Kasumi-1 (cell line): ENCODE results near the gene MSL2.
"Not testable (repeated sequence)": the region's sequence is repeated elsewhere in the genome, so short reads cannot be mapped to it uniquely, and the experiment has no call there.

Source experiments
- DNase-seq, 2 experiments: peaks; one replicate each; lab custom pipeline; 2025; lab: John Stamatoyannopoulos, UW

Gene MSL2

DNA sequence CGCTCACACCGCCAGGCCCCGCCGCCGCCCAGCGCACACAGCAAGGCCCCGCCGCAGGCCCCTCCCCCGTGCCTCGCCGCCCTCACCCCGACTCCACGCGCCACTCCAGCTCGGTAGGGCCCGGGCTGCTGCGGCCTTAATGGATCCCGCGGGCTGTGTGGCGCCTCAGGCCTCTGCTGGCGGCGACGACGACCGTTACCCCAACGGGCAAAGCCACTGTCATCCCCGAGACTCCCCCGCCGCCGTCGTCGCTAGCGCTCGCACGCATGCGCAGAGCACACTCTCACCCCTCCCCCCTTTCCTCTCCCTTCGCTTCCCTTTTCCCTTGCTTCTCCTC lies at the start of gene MSL2:
MSL2 (minus strand) TSS at position 272 of the 337 bp plus-strand sequence. CDS start 1,222 bp downstream, outside the sequence.
- DNase-seq = no peak

DNA sequence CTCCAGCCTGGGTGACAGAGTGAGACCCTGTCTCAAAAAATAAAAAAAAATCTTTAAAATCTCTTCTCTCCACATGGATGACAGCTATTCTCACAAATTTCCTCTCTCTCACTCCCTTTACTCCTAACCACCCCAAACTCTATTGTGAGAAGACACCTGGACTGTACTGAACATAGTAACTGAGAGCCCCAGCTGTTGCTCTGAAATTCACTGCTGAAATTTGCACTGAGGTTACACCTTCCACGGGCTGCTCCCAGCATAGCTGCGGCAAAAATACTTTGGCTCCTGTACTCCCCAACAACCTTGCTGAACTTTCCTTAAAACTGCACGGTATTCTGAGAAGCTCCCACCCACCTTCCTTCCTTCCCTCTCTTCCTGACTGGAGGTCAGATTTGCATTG lies 49.6 kb upstream of the MSL2 start:
- no peak for DNase-seq

- DNase-seq = no peak
Measured at GRCh38 chr3:136239094-136239493, 43.0 kb upstream of the MSL2 start.

DNA sequence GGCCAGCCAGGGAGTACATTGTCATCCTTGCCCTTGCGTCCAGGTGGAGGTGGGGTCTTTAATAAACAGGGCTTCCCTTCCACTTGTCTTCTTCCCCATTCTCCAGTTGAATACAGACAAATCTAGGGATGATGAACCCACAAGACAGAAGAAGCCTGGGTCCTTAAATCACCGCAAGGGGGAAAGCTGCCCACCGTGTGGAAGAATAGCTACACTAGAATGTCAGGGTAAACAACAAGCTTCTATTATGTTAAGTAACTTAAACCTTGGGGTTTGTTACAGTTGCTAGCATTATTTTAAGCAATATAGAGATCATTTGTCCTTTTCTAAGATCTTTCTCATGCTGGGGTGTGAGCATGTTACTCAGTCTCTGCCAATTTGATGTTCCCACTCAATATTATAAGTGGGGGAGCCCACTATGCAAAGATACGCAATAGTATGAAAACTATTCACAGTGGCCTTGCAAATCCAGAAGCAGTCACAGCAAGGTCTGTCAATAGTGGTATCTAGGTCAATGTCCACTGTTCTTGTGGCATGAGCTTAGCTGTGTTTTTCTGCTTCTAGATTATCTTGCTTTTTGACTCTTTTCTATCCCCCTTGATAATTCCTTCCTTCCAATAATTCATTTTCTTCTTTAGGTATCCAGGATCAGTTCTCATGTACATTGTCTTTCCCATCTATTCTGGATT lies 42.0 kb upstream of the MSL2 start:
- no peak for DNase-seq

GRCh38 chr3:136237103-136237502 lies 41.0 kb upstream of the MSL2 start:
- DNase-seq = no peak

- no peak for DNase-seq
Measured at GRCh38 chr3:136236109-136236508, 40.0 kb upstream of the MSL2 start.

GRCh38 chr3:136235545-136235944 lies 39.4 kb upstream of the MSL2 start:
- DNase-seq = no peak

DNA sequence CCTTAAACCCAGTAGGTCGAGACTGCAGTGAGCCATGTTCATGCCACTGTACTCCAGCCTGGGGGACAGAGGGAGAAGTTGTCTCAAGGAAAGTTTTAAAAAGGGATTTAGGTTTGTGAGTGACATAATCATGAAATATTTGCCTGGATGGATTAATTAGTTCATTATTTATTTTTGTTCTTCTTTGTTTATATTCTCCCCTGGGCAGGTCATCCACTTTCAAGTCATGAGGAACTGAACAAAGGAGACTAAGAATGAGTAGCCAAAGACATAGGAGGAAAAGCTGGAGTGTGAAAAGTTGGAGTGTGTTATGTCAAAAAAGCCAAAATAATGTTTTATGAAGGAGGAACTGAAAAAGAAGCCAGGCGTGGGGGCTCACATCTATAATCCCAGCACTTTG lies 36.3 kb upstream of the MSL2 start:
- no peak for DNase-seq

- not testable (repeated sequence) for DNase-seq
Measured at GRCh38 chr3:136222746-136223145, 26.6 kb upstream of the MSL2 start.

GRCh38 chr3:136211547-136211946 lies 15.4 kb upstream of the MSL2 start:
- DNase-seq = no peak

DNA sequence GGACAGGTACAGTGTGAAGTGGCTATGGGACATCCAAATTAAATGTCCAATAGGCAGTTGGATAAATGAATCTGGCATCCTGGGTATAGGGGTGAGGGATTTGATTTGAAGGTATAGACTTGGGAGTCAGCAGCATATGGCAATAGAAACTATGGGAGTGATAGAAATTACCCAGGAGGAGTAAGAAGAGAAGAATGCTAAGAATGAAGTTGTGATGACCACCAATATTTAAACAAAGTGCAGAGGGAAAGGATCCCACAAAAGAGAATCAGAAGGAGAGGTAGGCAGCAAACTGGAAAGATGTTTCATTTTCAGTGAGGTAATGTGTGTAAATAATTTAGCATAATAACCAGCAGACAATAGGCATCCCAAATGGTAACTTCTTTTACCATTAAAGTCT lies 13.8 kb upstream of the MSL2 start:
- DNase-seq = no peak

DNA sequence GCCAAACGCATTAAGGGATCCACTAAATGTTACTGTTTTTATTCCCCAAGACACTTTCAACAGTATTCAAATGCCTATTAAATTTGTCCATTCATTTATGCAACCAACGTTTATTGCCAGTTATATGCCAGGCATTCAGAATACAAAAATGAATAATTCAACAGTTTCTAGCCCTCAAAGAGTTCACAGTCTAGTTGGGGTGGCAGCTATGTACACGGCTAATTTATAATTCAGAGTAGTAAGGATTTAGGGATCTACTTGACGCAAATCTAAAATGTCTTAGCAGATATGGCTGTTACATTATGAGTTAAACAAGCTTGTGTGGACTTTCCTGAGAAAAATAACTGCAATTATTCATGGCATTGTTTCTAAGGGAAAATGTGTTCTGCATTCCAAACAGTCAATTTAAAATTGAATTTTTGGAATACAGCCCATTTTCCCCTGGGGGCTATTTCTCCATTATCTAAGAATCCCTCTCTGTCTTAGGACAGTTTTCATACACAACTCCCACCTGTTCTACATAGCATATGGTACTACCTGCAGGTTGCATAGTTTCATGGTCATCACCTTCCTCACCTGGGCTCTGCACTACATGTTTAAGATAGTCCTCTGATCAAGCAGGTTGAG lies 11.5 kb upstream of the MSL2 start:
- no peak for DNase-seq

DNA sequence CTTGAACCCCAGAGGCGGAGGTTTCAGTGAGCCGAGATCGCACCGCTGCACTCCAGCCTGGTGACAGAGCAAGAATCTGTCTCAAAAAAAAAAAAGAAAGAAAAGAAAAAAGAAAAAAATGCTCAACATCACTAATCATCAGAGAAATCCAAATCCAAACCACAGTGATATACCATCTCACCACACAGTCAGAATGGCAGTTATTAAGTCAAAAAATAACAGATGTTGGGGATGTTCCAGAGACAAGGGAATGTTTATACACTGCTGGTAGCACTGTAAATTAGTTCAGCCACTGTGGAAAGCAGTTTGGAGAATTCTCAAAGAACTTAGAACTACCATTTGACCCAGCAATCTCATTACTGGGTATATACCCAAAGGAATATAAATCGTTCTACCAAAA lies 3.1 kb upstream of the MSL2 start:
- not testable (repeated sequence) for DNase-seq

DNA sequence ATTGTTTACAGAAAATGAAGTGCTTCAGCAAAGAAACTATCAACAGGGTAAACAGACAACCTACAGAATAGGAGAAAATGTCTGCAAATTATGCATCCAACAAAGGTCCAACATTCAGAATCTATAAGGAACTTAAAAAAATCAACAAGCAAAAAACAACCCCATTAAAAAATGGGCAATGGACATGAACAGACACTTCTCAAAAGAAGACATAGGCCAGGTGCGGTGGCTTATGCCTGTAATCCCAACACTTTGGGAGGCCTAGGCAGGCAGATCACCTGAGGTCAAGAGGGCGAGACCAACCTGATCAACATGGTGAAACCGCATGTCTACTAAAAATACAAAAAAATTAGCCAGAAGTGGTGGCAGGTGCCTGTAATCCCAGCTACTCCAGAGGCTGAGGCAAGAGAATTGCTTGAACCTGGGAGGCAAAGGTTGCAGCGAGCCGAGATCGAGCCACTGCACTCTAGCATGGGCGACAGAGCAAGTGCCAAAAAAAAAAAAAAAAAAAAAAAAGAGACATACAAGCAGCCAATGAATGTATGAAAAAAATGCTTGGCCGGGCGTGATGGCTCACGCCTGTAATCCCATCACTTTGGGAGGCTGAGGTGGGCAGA lies 2.4 kb upstream of the MSL2 start:
- not testable (repeated sequence) for DNase-seq

DNA sequence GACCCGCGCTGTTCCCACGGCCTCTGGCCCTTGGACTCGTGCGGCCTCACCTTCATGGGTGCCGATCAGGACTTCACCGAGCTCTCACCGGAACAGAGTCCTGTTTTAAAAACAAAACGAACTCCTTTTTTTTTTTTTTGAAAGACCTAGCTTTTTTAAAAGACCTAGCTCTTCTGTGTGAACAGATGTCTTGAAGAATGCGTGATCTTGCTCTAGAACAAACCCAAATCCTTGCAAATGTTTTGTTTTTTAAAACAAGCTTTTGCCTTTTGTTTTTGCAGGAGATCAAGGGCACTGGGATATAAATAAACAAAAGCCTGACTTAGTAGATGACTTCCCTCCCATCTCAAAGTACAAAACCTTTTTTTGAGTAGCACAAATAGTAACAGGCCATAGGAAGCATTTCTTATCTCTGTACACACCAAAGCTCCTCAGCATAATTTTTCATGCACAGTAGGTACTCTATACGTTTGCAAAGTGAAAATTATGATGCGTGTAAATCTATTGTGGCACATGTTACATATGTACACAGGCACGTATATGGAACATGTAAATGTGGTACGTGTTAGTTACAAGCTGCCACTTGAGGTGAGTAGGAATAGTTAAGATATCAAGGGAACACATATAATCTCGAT lies 1.1 kb upstream of the MSL2 start:
- peak; percentile 39 to 42 for DNase-seq

DNA sequence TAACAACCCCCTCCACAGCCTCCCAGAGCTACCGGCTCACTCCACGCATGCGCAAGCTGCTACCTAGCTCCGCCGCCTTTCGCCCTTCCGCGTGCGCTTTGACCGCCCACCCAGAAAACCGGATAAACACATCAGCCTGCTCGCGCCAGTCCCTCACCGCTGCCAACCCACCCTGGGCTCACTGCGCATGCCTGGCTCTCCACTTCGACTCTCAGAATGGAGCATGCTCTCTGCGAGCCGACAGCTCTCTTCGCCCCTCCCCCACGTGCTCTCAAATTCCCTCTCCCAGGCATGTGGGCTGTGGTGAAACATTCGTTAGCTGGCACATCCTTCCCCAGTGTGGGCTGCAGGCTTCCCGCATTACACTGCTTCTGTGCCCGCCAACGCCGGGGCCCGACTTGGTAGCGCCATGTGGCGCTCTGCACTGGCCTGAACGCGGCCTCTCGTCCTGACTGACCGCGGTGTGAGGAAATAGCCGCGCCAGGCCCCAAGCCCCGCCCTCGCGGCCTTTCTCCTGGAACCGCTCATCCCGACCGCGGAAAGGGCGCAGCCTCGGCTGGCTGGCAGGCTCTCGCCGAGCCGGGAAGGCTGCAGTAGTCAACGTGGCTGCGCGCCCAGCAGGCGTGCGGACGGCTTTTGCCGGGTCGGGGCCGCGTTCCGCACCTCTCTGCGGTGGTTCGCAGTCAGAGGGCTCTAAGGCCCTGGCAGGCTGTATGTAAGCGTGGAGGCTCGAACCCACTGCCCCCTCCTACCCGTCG lies 445 bp upstream of the MSL2 start:
- peak; percentile 99 to 100 for DNase-seq

DNA sequence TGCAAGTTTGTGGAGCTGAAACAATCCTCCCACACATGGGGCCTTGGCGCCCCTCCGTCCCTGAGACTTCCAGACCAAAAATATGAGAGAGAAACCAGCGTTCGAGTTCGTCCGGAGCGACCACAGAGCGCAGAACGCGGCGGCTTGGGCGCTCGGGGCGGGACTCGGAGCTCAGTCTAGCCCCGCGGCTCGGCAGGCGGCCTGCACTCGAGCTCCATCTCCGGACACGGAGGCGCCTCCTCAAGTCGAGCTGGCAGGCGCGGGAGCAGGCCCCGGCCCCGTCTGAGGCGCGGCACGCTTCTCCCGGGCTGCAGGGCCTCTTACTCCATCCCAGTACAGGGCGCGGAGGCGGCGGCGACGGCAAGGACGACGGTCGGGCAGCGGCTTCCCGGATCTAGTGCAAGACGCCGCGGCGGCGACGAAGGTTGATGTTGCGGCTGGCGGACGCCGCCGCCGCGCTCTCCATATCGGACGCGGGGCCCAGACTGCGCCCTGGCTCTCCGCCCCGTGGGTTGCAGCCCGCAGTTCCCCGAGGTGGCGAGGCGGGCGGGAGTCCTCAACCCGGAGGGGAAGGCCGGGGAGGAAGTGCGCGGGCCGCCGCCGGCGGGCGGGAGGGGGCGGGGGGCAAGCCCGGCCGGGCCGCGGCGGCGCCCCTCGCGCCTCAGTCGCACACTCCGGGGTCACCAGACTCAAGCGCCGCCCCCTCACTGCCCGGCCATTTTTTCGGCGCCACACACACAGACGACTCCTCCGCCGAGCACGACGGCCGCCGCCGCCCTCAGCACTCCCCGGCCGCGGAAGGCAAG lies 674 bp downstream of the MSL2 start:
- DNase-seq = peak; percentile 65 to 73

- DNase-seq = peak; percentile 42 to 47
Measured at GRCh38 chr3:136194409-136195257, 1.5 kb downstream of the MSL2 start.

DNA sequence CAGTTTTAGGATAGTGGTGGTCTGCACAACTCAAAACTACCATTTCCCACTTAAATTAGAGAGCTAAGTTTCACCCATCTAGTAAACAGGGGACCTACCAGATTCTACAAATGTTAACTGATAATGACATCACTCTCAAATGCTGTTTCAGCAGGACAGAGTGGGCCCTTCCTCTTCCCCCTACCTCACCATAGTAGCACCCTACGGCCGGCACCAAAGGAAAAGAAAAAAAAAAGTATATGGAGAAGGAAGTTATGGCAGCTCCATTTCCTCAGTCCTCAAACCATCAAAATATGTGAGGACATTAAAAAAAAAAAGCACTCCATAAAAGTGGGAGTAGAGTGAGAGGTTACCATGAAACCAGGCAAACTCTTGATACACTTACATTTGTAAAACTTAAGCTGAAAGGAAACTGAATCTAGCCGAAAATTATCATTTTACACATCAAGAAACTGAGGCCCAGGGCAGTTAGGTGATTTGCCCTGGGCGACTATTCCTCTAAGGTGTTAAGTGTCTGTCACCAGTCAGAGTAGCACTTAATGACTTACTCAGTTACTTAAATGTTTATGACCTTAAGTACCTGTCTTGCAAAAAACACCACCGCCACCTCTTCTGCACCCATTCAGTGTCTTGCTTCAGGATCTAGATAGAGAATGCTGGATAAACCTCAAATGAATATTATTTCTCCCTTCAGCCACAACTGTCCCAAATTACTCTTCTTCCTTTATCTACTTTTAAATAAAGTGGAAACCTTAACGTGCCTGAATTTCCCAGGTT lies 2.7 kb downstream of the MSL2 start:
- DNase-seq = peak in 1 of 2 experiments; percentile 44

- no peak for DNase-seq
Measured at GRCh38 chr3:136192831-136193230, 3.3 kb downstream of the MSL2 start.
